Jurkat, Clone E6-1 (cell line): Measurements from ENCODE around the gene KRTAP23-1. TPM values are rescaled to one million over a fixed set of nuclear protein-coding genes. Genes with fewer than 3 reads are reported as not detected.

Source experiments
- DNase-seq: peaks from one replicate; pipeline ENCODE4 v3.0.0-alpha.2; 2011; ENCODE audit warnings: low read depth, low spot score
- H3K4me3 ChIP-seq: 2 replicates; pipeline ENCODE4 v1.5.1; 2011; ENCODE audit warnings: mild to moderate bottlenecking, low read length, control low read depth, moderate library complexity
- polyA plus RNA-seq: library from polyadenylated mRNA; unstranded; fragments of >200 nt; gene quantifications from one replicate; pipeline ENCODE4 v1.2.1, GENCODE V29; 2012; ENCODE audit warnings: missing spikeins; ENCODE audit not compliant: insufficient read length, insufficient read depth

KRTAP23-1 gene, protein sequence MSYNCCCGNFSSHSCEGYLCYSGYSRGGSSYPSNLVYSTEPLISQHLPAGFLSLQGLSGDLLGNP
- not detected for polyA plus RNA-seq

DNA sequence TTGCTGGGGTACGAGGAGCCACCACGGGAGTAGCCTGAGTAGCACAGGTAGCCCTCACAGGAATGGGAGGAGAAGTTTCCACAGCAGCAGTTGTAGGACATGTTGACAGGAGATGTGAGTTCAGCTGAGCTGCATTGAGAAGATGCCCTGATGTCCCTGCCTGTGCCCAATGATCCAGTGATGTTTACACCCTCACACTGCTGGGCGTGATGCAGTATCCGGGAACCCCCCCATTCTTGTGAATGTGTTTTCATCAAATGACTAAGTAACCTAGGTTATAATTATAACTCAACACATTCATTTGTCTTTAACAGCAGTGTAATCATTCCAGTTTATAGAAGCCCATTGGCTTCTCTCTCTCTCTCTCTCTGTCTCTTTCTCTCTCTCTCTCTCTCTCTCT is at the start of gene KRTAP23-1:
TSS of gene KRTAP23-1 (minus strand) at position 101 of the 400 bp plus-strand sequence. CDS start at position 101, 0 bp downstream.
- no peak for DNase-seq

DNA sequence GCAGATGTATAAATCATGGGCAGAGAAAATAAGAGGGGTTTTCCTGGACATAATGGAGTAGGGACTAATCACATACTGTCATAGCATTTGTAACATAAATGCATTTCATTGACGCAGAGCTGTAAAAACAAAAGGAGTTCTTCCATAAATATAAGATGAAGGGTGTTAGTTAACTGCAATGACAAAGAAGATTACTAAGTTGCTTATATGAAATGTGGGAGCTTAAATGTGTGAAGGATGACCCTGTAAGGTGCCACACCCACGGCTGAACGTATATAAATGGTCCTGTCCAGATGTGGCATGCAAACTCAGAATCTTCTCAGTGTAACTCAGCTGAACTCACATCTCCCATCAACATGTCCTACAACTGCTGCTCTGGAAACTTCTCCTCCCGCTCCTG is 47.3 kb upstream of the KRTAP23-1 start, which contains the start of gene KRTAP13-1:
TSS of gene KRTAP13-1 (plus strand) at position 301 of the 400 bp plus-strand sequence. CDS start at position 357, 56 bp downstream.
- no peak within 1 kb of the TSS for H3K4me3 ChIP-seq
- DNase-seq, result no peak

More for the DNA sequence above, at the start of gene KRTAP23-1:
- H3K4me3 ChIP-seq, result no peak within 1 kb of the TSS

DNA sequence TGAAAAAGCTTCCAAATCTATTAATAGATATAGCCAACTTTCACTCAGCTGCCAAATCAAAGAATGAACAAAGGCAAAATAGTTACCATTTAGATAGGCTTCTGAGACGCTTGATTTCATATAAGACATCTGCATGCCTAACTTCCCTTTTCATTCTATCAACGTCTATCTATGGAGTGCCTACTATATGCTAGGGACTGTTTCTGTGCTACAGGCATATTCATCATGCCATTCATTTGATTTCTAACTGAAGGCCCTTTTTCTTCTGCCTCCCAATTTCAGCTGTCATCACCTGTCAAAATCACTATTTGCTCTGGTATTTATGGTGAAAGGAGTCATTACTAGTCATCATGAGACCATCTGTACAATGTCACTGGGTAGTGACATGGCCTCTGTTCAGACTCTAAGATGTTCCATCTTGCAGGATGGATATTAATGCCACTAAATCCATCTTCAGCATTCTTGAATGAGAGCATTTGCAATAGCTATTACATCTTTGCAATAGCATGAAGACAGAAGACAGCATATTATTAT is 43.2 kb upstream of the KRTAP23-1 start:
- H3K4me3 ChIP-seq, result no peak overlapping the region
- no peak for DNase-seq

DNA sequence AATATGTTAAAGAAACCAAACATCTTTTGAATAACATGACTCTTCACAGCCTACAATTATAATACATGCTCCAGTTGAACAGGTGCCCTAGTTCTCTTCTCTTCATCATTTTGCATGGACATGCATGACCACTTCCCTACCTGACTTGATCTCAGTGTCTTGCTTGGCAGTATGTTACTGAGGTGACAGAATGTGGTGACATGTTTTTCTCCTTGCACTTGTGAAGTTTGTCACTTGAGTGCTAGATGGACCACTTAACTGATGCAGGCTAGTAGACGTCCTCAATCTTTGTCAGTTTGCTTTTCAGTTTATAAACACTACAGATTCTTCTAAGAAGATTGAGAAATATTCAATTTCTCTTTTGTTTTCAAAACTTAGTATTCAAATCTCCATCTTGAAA is 33.8 kb upstream of the KRTAP23-1 start:
- no peak for DNase-seq

DNA sequence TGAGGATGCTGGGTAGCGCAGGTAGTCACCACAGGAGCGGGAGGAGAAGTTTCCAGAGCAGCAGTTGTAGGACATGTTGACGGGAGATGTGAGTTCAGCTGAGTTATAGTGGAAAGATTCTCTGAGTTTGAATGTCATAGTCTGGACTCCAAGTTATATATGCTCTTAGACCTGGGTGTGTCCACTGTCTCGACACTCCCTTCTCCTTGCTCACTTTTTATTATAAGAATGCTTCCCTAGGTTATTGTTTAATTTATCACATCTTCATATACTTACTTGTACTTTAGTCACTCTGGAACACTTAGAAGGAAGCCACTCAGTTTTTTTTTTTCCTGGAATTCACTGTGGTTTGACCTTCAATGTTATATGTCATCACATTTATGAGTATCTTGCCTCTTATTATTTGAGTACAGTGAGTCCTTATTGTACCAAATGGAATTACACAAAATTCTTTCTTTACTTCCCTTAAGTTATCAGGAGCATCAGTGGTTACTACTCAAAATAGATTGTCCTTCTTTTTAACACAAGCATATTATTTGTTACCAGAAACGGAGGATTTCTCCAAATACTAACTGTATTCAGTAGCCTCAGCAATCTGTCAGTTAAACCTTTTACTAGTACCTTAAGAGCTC is 23.8 kb upstream of the KRTAP23-1 start, which contains the start of gene KRTAP13-2:
TSS of gene KRTAP13-2 (minus strand) at position 133 of the 632 bp plus-strand sequence. CDS start at position 75, 58 bp downstream.
- no peak for DNase-seq
- no peak within 1 kb of the TSS for H3K4me3 ChIP-seq

More for the DNA sequence above, 33.8 kb upstream of the KRTAP23-1 start:
- no peak overlapping the region for H3K4me3 ChIP-seq

DNA sequence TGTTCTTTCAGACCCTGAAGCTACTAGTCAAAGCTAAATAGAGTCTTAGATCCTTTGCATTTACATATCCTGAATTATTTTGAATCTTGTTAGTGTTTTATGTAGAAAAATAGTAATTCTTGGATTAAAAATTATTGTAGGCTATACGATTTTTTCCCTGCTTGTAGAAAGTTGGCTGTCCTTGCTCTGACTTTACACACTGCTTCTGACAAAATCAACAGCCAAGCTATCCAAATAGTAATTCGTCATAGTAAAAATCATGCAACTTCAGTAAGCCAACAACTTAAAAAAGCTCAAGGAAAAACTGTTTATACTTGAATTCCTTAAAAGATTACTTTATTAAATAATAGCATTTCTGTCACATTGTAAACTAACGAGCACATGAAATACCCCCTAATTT is 7.5 kb upstream of the KRTAP23-1 start:
- DNase-seq, result no peak
- no peak overlapping the region for H3K4me3 ChIP-seq

DNA sequence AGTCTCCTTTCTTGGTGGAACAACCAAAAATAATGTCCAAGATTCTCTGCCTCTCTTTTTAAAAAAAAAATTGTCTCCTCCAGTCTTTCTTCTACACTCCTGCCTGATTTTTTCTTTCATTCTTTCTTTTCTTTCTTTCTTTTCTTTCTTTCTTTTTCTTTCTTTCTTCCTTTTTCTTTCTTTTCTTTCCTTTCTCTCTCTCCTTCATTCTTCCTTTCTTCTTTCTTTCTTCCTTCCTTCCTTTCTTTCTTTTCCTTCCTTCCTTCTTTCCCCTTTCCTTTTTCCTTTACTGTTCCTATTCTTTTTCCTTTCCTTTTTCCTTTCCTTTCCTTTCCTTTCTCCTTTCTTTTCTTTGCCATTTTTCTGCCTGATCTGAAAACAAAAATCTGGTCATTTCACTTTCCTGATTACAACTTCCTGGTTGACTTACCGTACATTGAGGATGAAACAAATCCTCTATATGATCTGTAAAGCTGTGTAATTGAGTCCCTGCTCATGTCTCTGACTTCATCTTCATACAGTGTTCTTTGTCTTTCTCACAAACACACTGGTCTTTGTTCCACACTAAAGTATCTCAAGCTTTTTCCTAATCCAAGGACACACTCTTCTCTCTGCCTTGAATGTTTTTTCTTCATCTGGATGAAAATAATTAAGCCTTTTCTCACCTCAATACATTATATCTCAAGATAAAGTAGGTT is 6.1 kb upstream of the KRTAP23-1 start:
- DNase-seq, result no peak
- H3K4me3 ChIP-seq, result no peak overlapping the region

DNA sequence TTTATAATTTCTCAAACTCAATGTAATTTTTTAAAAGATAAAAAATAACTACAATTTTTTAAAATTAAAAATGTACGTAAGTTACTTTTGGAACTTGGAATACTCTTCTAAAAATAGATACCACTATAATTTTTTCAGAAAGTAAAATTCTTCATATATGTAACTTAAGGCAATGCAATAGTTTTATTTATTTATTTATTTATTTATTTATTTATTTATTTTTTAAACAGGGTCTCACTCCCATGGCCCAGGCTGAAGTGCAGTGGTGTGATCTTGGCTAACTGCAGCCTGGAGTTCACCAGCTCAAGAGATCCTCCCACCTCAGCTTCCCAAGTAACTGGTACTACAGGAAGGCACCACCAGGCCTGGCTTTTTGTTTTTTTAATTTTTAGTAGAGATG is 3.1 kb upstream of the KRTAP23-1 start:
- H3K4me3 ChIP-seq, result no peak overlapping the region
- DNase-seq, result no peak

DNA sequence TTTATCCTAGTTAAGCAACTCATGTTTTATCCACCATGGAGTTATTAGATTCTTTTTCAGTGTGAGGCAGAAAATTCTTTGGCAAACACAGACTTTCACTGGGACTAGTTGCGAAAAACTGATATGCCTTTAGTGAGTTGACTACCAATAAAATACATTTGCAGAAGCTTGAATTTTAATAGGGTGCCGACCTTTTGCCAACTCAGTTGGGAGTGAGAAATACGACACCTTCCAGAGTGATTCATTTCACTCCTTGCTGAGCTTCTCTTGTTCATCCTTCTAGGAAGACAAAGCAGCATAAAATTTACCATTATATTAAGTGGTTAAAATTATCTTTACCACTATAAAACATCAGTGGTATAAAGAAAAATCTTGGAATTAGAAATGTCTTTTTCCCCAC is 1.2 kb upstream of the KRTAP23-1 start:
- DNase-seq, result no peak
- H3K4me3 ChIP-seq, result no peak overlapping the region

DNA sequence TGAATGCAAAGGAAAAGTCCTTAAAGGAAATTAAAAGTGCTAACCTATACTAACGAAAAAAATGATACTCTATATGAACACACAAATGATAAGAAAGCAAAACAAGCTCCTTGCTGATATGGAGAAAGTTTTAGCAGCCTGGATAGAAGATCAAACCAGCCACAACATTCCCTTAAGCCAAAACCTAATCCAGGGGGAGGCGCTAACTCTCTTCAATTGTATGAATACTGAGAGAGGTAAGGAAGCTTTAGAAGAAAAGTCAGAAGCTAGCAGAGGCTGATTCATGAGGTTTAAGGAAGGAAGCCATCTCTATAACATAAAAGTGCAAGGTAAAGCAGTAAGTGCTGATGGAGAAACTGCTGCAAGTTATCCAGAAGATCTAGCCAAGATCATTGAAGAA is 3.4 kb downstream of the KRTAP23-1 start:
- no peak overlapping the region for H3K4me3 ChIP-seq
- no peak for DNase-seq

DNA sequence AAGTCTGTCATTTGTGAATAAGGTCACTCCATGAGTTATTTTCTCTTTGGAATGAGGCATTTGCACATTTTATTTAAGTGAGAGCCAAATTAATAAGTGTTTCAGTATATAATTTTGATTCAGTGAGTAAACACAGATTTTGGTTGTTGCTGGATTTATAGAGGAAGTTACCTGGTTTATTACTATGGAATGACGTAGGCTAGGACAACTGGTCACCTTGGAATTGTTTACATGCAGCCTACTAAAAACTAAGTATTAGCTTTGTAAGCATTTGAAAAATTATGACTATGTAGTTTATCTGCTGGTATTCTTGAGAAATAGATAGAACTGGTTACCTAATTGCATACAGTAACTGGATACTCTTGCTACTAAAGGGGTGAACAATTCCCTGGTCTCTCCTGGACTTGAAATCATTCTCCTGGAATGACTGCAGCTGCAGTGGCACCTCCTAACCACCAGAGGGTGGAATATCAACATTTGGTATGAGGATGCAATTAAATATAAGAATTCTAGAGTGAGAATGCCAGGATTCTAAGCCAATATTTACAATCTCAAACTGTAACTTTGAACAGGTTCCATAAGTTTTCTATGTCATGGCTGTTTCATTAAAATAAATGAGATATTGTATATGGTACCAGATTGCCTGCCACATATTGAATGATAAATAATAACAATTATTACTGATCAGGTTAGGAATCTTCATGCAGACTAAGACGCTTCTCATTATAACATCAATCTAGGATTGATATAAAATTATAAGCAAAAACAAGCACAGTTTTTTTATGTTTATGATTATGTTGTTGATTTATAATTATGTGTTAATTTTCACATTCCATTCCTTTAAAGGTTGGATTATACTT is 7.5 kb downstream of the KRTAP23-1 start:
- no peak overlapping the region for H3K4me3 ChIP-seq
- peak; percentile 28 for DNase-seq

DNA sequence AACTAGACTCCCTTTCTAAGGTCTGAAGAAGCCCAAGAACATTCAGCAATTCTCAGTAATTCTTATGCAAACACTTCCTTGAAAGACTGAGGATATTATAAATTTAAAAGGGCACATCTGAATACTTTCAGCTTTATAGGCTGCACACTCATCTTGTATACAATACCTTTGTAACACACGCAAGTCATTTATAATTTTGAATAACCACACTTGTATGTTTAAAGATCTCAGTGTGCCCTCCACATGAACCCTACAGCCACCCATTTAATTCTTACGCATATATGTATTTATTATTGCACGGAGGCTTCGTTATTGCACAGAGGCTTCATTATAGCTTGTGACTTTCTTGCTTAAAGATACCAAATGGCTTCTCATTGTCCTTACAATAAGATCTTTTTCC is 9.7 kb downstream of the KRTAP23-1 start:
- H3K4me3 ChIP-seq, result no peak overlapping the region
- DNase-seq, result no peak

DNA sequence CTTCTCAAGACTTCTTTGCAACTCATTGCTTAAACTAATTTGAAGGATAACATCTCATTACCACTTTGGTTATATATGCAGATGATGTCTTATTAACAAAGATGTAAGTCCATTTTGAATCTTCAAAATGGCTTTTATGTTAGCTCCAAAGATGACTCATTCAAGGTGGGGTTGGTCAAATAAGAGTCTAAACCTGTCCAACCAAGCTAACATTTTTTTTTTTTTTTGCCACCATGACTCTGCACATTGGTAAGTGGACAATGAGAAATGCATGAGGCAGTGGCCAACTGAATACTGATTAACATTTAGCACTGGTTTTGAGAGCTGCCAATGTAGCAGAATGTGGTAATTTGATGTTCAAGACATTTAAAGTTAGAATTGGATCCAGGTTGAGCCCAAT is 10.6 kb downstream of the KRTAP23-1 start:
- no peak for DNase-seq
- H3K4me3 ChIP-seq, result no peak overlapping the region

DNA sequence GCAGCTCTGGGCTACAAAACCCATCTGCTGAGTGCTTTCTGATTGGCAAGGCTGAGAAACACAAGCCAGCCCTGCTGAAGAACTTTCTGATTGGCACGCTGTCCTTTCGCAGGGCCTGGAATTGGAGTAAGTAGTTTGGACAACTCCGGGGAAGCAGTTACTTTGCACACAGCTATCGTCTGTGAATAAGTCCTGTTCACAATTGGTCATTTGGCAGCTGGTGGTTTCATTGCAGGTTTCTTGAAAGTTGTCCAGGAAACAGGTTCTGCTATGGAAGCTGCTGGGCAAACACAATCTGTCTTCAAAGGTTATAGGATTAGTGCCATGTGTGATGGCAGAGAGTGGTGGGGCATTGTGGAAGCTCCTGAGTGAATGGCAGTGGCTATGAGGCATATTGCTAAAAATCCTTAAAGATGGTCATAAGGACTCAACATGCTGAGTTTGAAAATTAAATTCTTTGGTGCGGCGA is 11.1 kb downstream of the KRTAP23-1 start, which contains the start of gene KRTAP27-1:
TSS of gene KRTAP27-1 (minus strand) at position 419 of the 469 bp plus-strand sequence. CDS start at position 393, 26 bp downstream.
- no peak for DNase-seq
- H3K4me3 ChIP-seq, result no peak within 1 kb of the TSS

DNA sequence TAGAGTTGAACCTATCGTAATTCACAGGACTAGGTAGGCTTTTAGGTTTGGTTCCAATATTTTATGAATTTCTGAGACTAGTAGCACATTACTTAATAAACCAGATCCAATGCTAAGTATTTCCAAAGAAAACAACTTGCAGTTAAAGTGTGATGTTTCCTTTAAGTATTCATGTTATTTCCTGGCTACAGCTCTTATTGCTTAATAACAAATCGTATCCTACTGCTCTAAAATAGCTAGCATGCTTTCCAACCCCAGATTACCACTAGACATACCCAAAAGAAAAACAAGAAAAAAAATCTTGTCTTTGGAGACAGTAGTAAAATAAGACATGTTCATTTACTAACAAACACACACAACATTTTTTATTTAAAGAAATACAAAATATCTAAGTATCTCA is 11.8 kb downstream of the KRTAP23-1 start:
- no peak for DNase-seq
- no peak overlapping the region for H3K4me3 ChIP-seq

DNA sequence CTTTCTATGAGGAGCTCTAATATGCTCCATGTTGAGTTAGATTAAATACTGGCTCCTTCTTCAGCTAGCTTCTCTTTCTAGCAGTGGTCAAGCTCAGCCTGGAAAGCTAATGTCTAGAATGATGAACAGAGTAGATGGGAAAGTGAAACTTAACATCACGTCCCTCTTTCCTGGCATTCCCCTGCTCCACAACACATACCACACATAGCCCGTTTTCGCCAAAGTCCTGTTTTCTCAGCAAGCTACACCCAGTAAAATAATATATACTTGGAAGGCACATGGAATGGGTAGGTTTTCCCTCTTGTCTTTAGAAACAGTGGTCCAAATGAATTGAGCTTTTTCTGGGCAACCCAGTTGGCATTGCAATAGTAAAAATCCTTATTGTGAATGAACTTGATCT is 14.7 kb downstream of the KRTAP23-1 start:
- H3K4me3 ChIP-seq, result no peak overlapping the region
- no peak for DNase-seq

DNA sequence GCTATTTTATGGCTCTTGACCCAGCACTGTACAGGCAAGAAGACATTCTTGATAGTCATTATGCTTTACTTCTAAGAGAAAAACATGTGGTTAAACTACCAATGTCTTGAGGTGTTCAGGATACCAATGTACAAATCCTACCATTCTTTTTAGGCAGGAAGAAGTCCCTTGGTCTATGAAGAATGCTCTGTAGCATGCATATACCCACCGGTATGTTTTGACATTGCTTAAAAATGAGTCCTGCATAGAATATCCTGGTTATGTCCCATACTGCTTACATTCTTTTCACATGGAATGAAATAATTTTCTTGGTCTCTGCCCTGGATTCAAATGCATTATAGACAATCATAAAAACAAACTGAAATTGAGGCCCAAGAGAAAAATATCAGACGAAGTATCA is 15.7 kb downstream of the KRTAP23-1 start:
- H3K4me3 ChIP-seq, result no peak overlapping the region
- no peak for DNase-seq

DNA sequence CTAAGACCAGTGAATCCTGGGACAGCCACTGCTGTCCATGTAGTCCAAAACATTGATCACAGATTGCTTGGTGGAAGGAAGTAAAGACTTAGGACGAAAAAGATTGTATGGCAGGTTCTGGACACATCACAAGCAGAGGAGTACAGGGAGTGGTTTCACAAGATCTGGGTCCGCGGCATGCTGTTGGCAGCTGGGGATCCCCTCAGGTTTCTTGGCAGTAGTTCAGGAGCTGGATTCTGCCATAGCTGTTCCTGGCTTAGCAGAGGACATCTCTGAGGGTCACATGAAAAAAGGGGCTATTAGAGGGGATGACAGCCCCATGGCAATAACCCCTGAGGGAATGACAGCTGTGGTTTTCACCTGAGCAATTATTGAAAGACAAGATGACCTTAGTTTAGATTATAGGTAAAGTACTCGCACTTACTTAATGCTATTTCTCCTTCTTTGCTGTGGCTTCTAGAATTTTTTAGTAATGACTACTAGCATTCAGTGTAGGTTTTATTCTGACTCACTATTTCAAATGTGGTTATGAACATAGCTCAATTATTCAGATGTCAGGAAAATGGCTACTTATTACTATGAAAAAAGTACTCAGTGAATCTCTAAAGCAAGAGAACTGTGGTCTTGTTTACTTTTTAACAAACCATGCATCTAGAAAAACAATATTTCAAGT is 19.1 kb downstream of the KRTAP23-1 start:
- H3K4me3 ChIP-seq, result no peak overlapping the region
- DNase-seq, result no peak
